Measurements from ENCODE around the gene ITPKA.

GRCh38 chr15:41543521-41543870 is 49.8 kb downstream of the ITPKA start:
- no peak for TF ChIP-seq RAD21 (conservative IDR thresholded peaks at IDR 0.05 in 1 of 2, IDR thresholded peaks at IDR 0.05 in 1 of 2)
- no peak for TF ChIP-seq CTCF (IDR thresholded peaks at IDR 0.05)
- no peak for TF ChIP-seq BHLHE40 (IDR thresholded peaks at IDR 0.05; ENCODE audit: low read depth, low read length)
- no peak for TF ChIP-seq CHD2 (IDR thresholded peaks at IDR 0.05; ENCODE audit: low read length, partially characterized antibody)
- no peak for TF ChIP-seq POLR2AphosphoS2 (conservative IDR thresholded peaks at IDR 0.05; ENCODE audit: low read length)
- no peak for TF ChIP-seq FOSL2 (IDR thresholded peaks at IDR 0.05)
- no peak for TF ChIP-seq FOSL2 (CRISPR knock-in tag; IDR thresholded peaks at IDR 0.05)
- no peak for TF ChIP-seq MYC (IDR thresholded peaks at IDR 0.05; ENCODE audit: borderline replicate concordance, low read length)
- no peak for TF ChIP-seq EHMT2 (IDR thresholded peaks at IDR 0.05; ENCODE audit: low read depth)
